AG20443 (cell line): ENCODE data around the gene MKNK1.
"Not testable (repeated sequence)": the region's sequence is repeated elsewhere in the genome, so short reads cannot be mapped to it uniquely, and the experiment has no call there.

Experiments
- DNase-seq: peaks from one replicate; pipeline ENCODE4 v3.0.0; 2012; ENCODE audit warnings: low spot score, mixed read lengths

MKNK1 gene

GRCh38 chr1:46603858-46604549 is at the start of gene MKNK1:
Gene MKNK1, minus strand, starts transcription at chr1:46604268. Its CDS starts 20,941 bp downstream, at chr1:46583327.
- DNase-seq = peak; percentile 100

- DNase-seq = peak; percentile 24
These were observed 49.4 kb upstream of the MKNK1 start for GRCh38 chr1:46653405-46653958.

GRCh38 chr1:46652321-46653100 is 48.4 kb upstream of the MKNK1 start:
- DNase-seq = no peak

GRCh38 chr1:46651152-46651551 is 47.1 kb upstream of the MKNK1 start:
- not testable (repeated sequence) for DNase-seq

- no peak for DNase-seq
These were observed 46.4 kb upstream of the MKNK1 start for GRCh38 chr1:46650491-46650890.

GRCh38 chr1:46649764-46650163 is 45.7 kb upstream of the MKNK1 start:
- no peak for DNase-seq

- DNase-seq = no peak
These were observed 43.5 kb upstream of the MKNK1 start for GRCh38 chr1:46647611-46648010.

- DNase-seq = no peak
These were observed 42.8 kb upstream of the MKNK1 start for GRCh38 chr1:46646844-46647243.

GRCh38 chr1:46646331-46646730 is 42.3 kb upstream of the MKNK1 start:
- no peak for DNase-seq

- no peak for DNase-seq
These were observed 41.7 kb upstream of the MKNK1 start for GRCh38 chr1:46645815-46646214.

GRCh38 chr1:46643368-46643775 is 39.3 kb upstream of the MKNK1 start:
- peak; percentile 76 for DNase-seq

GRCh38 chr1:46642115-46642680 is 38.1 kb upstream of the MKNK1 start:
- DNase-seq = no peak

- no peak for DNase-seq
These were observed 35.5 kb upstream of the MKNK1 start for GRCh38 chr1:46639547-46639946.

GRCh38 chr1:46638921-46639320 is 34.9 kb upstream of the MKNK1 start:
- no peak for DNase-seq

GRCh38 chr1:46637444-46638083 is 33.5 kb upstream of the MKNK1 start:
- DNase-seq = no peak

- DNase-seq = no peak
These were observed 31.1 kb upstream of the MKNK1 start for GRCh38 chr1:46635205-46635604.

GRCh38 chr1:46630719-46631118 is 26.7 kb upstream of the MKNK1 start:
- DNase-seq = no peak

- DNase-seq = no peak
These were observed 19.9 kb upstream of the MKNK1 start for GRCh38 chr1:46623743-46624644.

- peak; percentile 66 for DNase-seq
These were observed 18.3 kb upstream of the MKNK1 start for GRCh38 chr1:46622344-46622743.

- peak; percentile 48 for DNase-seq
These were observed 17.9 kb upstream of the MKNK1 start for GRCh38 chr1:46621930-46622329.

- no peak for DNase-seq
These were observed 15.7 kb upstream of the MKNK1 start for GRCh38 chr1:46619656-46620258.
